Measurements from ENCODE around the gene SRSF1. TPM values are rescaled to one million over a fixed set of nuclear protein-coding genes. Genes with fewer than 3 reads are reported as not detected.

The SRSF1 gene
- total RNA-seq, 1 donor from 2014 or later = 158 TPM

- Mint-ChIP-seq H3K27ac (ENCODE audit: unreplicated experiment) (no peak overlapping the region), H3K27me3 (ENCODE audit: unreplicated experiment) (no peaks in the 10 kb centered on the region), H3K4me1 (ENCODE audit: unreplicated experiment) (peaks cover 19% of the 10 kb centered on the region), H3K4me3 (ENCODE audit: unreplicated experiment) (no peak overlapping the region), H3K9me3 (ENCODE audit: unreplicated experiment) (no peaks in the 10 kb centered on the region), H3K36me3 (ENCODE audit: unreplicated experiment) (no peaks in the 10 kb centered on the region)
- no peak for TF ChIP-seq CTCF (IDR thresholded peaks at IDR 0.05)
- no peak for DNase-seq (ENCODE audit: extremely low spot score, unreplicated experiment)
These were observed 49.2 kb downstream of the SRSF1 start for GRCh38 chr17:57957886-57958285.

GRCh38 chr17:57957120-57957850 lies 49.8 kb downstream of the SRSF1 start:
- Mint-ChIP-seq H3K9me3 (ENCODE audit: unreplicated experiment) (no peaks in the 10 kb centered on the region), H3K4me1 (ENCODE audit: unreplicated experiment) (peaks cover 25% of the 10 kb centered on the region), H3K27me3 (ENCODE audit: unreplicated experiment) (no peaks in the 10 kb centered on the region), H3K4me3 (ENCODE audit: unreplicated experiment) (no peak overlapping the region), H3K36me3 (ENCODE audit: unreplicated experiment) (no peaks in the 10 kb centered on the region), H3K27ac (ENCODE audit: unreplicated experiment) (no peak overlapping the region)
- no peak for TF ChIP-seq CTCF (IDR thresholded peaks at IDR 0.05)
- no peak for DNase-seq (ENCODE audit: extremely low spot score, unreplicated experiment)

- Mint-ChIP-seq H3K4me3 (ENCODE audit: unreplicated experiment) (peak overlapping the region; percentile 66), H3K36me3 (ENCODE audit: unreplicated experiment) (no peaks in the 10 kb centered on the region), H3K9me3 (ENCODE audit: unreplicated experiment) (no peaks in the 10 kb centered on the region), H3K27me3 (ENCODE audit: unreplicated experiment) (no peaks in the 10 kb centered on the region), H3K27ac (ENCODE audit: unreplicated experiment) (no peak overlapping the region), H3K4me1 (ENCODE audit: unreplicated experiment) (peaks cover 31% of the 10 kb centered on the region)
- DNase-seq (ENCODE audit: extremely low spot score, unreplicated experiment) = no peak
- no peak for TF ChIP-seq CTCF (IDR thresholded peaks at IDR 0.05)
These were observed 50.5 kb downstream of the SRSF1 start for GRCh38 chr17:57956291-57957119.

- Mint-ChIP-seq H3K9me3 (ENCODE audit: unreplicated experiment) (no peaks in the 10 kb centered on the region), H3K4me3 (ENCODE audit: unreplicated experiment) (peak within 1 kb of the TSS; percentile 68), H3K4me1 (ENCODE audit: unreplicated experiment) (peaks cover 42% of the 10 kb centered on the region), H3K27me3 (ENCODE audit: unreplicated experiment) (no peaks in the 10 kb centered on the region), H3K36me3 (ENCODE audit: unreplicated experiment) (no peaks in the 10 kb centered on the region), H3K27ac (ENCODE audit: unreplicated experiment) (peak within 1 kb of the TSS; percentile 77)
- TF ChIP-seq CTCF (IDR thresholded peaks at IDR 0.05) = peak; percentile 51
- DNase-seq (ENCODE audit: extremely low spot score, unreplicated experiment) = peak; percentile 94
These were observed 51.7 kb downstream of the SRSF1 start, which contains the start of gene CUEDC1 for GRCh38 chr17:57955183-57955931. Gene CUEDC1, minus strand, starts transcription at chr17:57955412. Its CDS starts 69,848 bp downstream, at chr17:57885564.
